GM23338 (cell line): Measurements from ENCODE around the gene RXFP2. TPM values are rescaled to one million over a fixed set of nuclear protein-coding genes. Genes with fewer than 3 reads are reported as not detected.

Source experiments
- ATAC-seq: fragments of 200-7000 bp; cut with Tn5 transposase; 3 replicates; pipeline ENCODE4 v1.9.1; 2020
- DNase-seq: peaks from one replicate; pipeline ENCODE4 v3.0.0-alpha.2; 2015; ENCODE audit warnings: low spot score
- H2AFZ ChIP-seq: fragments of 200-600 bp; sonication (generic); 2 replicates; pipeline ENCODE4 v1.8.0; 2016; ENCODE audit warnings: antibody characterized with exemption, mild to moderate bottlenecking, moderate library complexity
- H3F3A ChIP-seq: fragments of 200-600 bp; sonication (generic); replicated peaks from 2 replicates; pipeline ENCODE4 v1.8.0; 2017; ENCODE audit warnings: antibody characterized with exemption, mixed run types, low read depth
- H3K27ac ChIP-seq: fragments of 200-600 bp; sonication (generic); 2 replicates; pipeline ENCODE4 v1.6.1; 2016; ENCODE audit warnings: low read depth
- H3K27me3 ChIP-seq: fragments of 200-600 bp; sonication (generic); 2 replicates; pipeline ENCODE4 v1.8.0; 2016; ENCODE audit warnings: mild to moderate bottlenecking, mixed run types, moderate library complexity; ENCODE audit not compliant: insufficient read depth
- H3K36me3 ChIP-seq: fragments of 200-600 bp; sonication (generic); 2 replicates; pipeline ENCODE4 v1.8.0; 2016; ENCODE audit warnings: mild to moderate bottlenecking; ENCODE audit not compliant: insufficient read depth
- H3K4me1 ChIP-seq: fragments of 200-600 bp; sonication (generic); 2 replicates; pipeline ENCODE4 v1.8.0; 2016; ENCODE audit warnings: mild to moderate bottlenecking, moderate library complexity; ENCODE audit not compliant: insufficient read depth
- H3K4me2 ChIP-seq: fragments of 200-600 bp; sonication (generic); 2 replicates; pipeline ENCODE4 v1.7.1; 2017; ENCODE audit warnings: mixed run types
- H3K4me3 ChIP-seq: fragments of 200-600 bp; sonication (generic); 2 replicates; pipeline ENCODE4 v1.6.1; 2016; ENCODE audit warnings: mixed run types
- H3K79me2 ChIP-seq: fragments of 200-600 bp; sonication (generic); replicated peaks from 2 replicates; pipeline ENCODE4 v1.8.0; 2017; ENCODE audit warnings: mild to moderate bottlenecking; ENCODE audit not compliant: insufficient read depth
- H3K9me2 ChIP-seq: fragments of 200-600 bp; sonication (generic); 2 replicates; pipeline ENCODE4 v1.8.0; 2017; ENCODE audit not compliant: insufficient read depth
- H4K20me1 ChIP-seq: fragments of 200-600 bp; sonication (generic); replicated peaks from 2 replicates; pipeline ENCODE4 v1.8.0; 2017; ENCODE audit warnings: mild to moderate bottlenecking; ENCODE audit not compliant: insufficient read depth
- H3K27ac Mint-ChIP-seq: 2 replicates; pipeline ENCODE4 v1.8.0; 2020; ENCODE audit warnings: inconsistent platforms, mild to moderate bottlenecking, moderate library complexity, mixed read lengths
- H3K27me3 Mint-ChIP-seq: 3 replicates; pipeline ENCODE4 v1.8.0; 2022; ENCODE audit warnings: low read depth, mild to moderate bottlenecking, moderate library complexity, mixed read lengths, inconsistent platforms; ENCODE audit not compliant: insufficient read depth, poor library complexity
- H3K36me3 Mint-ChIP-seq: 3 replicates; pipeline ENCODE4 v1.8.0; 2021; ENCODE audit warnings: low read depth, mild to moderate bottlenecking, inconsistent platforms, moderate library complexity, mixed read lengths
- H3K4me1 Mint-ChIP-seq: 3 replicates; pipeline ENCODE4 v1.8.0; 2020; ENCODE audit warnings: mild to moderate bottlenecking, inconsistent platforms, mixed read lengths
- H3K4me3 Mint-ChIP-seq: 3 replicates; pipeline ENCODE4 v1.8.0; 2021; ENCODE audit warnings: moderate library complexity, mild to moderate bottlenecking, inconsistent platforms, mixed read lengths
- H3K9me3 Mint-ChIP-seq: 3 replicates; pipeline ENCODE4 v1.8.0; 2020; ENCODE audit warnings: moderate library complexity, mild to moderate bottlenecking, inconsistent platforms, mixed read lengths
- CREB1 ChIP-seq: fragments of 250-450 bp; sonication (Bioruptor Pico); IDR thresholded peaks from 2 replicates; pipeline ENCODE4 v1.5.0; 2020; ENCODE audit warnings: low read depth, mild to moderate bottlenecking, moderate library complexity
- EZH2 ChIP-seq: fragments of 200-600 bp; sonication (generic); IDR thresholded peaks from one replicate; pipeline ENCODE4 v1.8.0; 2017; ENCODE audit warnings: antibody characterized with exemption, mild to moderate bottlenecking, low read depth; ENCODE audit not compliant: unreplicated experiment
- REST ChIP-seq: IDR thresholded peaks from one replicate; pipeline ENCODE4 v1.6.1; 2018; ENCODE audit warnings: antibody characterized with exemption; ENCODE audit not compliant: unreplicated experiment
- polyA plus RNA-seq: library from polyadenylated mRNA; unstranded; fragments of >200 nt; fragmentation: Nextera tagmentation; extraction: Ambion mirVana; gene quantifications from 2 replicates; pipeline ENCODE4 v1.2.1, GENCODE V29; 2016
- total RNA-seq: library from RNA; depleted of rRNA; stranded (reverse); fragments of >200 nt; shearing (Covaris generic); gene quantifications from 2 replicates; pipeline ENCODE4 v1.2.3, GENCODE V29; 2014
- TF ChIP-seq, protein P1 (sequence below), 2 experiments: fragments of 200-600 bp in 1 of 2; sonication (generic) in 1 of 2; conservative IDR thresholded peaks; 2 replicates each; pipeline versions ENCODE4 v1.5.1 to v1.6.1; 2016 to 2017; ENCODE audit warnings: antibody characterized with exemption in 2 of 2, low read depth in 2 of 2, mild to moderate bottlenecking in 2 of 2, moderate library complexity in 1 of 2

RXFP2 gene
- total and polyA plus RNA-seq, 2 experiments from 2014 or later = not detected

GRCh38 chr13:31742097-31742734 is 2.9 kb downstream of the RXFP2 start:
- Mint-ChIP-seq H3K36me3 (no peaks in the 10 kb centered on the region), H3K9me3 (no peaks in the 10 kb centered on the region), H3K4me3 (no peak overlapping the region), H3K4me1 (peaks cover 7% of the 10 kb centered on the region), H3K27ac (no peak overlapping the region), H3K27me3 (no peaks in the 10 kb centered on the region)
- H3K9me2 ChIP-seq = no peaks in the 10 kb centered on the region
- H3K4me3 ChIP-seq = no peak overlapping the region
- peak; percentile 91 for ATAC-seq
- no peaks in the 10 kb centered on the region for H3K36me3 ChIP-seq
- H4K20me1 ChIP-seq = no peaks in the 10 kb centered on the region
- no peak overlapping the region for H3K4me2 ChIP-seq
- TF ChIP-seq REST (no peak), EZH2 (no peak), CREB1 (CRISPR knock-in tag) (no peak)
- TF ChIP-seq, protein P1, sequence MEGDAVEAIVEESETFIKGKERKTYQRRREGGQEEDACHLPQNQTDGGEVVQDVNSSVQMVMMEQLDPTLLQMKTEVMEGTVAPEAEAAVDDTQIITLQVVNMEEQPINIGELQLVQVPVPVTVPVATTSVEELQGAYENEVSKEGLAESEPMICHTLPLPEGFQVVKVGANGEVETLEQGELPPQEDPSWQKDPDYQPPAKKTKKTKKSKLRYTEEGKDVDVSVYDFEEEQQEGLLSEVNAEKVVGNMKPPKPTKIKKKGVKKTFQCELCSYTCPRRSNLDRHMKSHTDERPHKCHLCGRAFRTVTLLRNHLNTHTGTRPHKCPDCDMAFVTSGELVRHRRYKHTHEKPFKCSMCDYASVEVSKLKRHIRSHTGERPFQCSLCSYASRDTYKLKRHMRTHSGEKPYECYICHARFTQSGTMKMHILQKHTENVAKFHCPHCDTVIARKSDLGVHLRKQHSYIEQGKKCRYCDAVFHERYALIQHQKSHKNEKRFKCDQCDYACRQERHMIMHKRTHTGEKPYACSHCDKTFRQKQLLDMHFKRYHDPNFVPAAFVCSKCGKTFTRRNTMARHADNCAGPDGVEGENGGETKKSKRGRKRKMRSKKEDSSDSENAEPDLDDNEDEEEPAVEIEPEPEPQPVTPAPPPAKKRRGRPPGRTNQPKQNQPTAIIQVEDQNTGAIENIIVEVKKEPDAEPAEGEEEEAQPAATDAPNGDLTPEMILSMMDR (conservative IDR thresholded peaks at IDR 0.05; ENCODE audit: low read depth in 2 of 2) = peak; percentile 94 to 98
- no peaks in the 10 kb centered on the region for H3K27me3 ChIP-seq
- no peaks in the 10 kb centered on the region for H3K79me2 ChIP-seq
- no peaks in the 10 kb centered on the region for H3F3A ChIP-seq
- H2AFZ ChIP-seq = no peak overlapping the region
- no peaks in the 10 kb centered on the region for H3K4me1 ChIP-seq
- peak; percentile 87 for DNase-seq
- no peak overlapping the region for H3K27ac ChIP-seq

- H3K36me3 Mint-ChIP-seq = no peaks in the 10 kb centered on the region
These were observed 8.0 kb downstream of the RXFP2 start for GRCh38 chr13:31747291-31747690.

More at GRCh38 chr13:31747291-31747690, 8.0 kb downstream of the RXFP2 start:
- Mint-ChIP-seq H3K27ac (no peak overlapping the region), H3K27me3 (peaks cover 2% of the 10 kb centered on the region), H3K9me3 (no peaks in the 10 kb centered on the region), H3K4me3 (no peak overlapping the region), H3K4me1 (peaks cover 6% of the 10 kb centered on the region)
- DNase-seq (no peak), ATAC-seq (no peak)
- no peaks in the 10 kb centered on the region for H3K27me3 ChIP-seq
- H3K27ac ChIP-seq = no peak overlapping the region
- no peak overlapping the region for H3K4me3 ChIP-seq
- no peaks in the 10 kb centered on the region for H3F3A ChIP-seq
- H3K36me3 ChIP-seq = no peaks in the 10 kb centered on the region
- H4K20me1 ChIP-seq = no peaks in the 10 kb centered on the region
- H3K4me1 ChIP-seq = no peaks in the 10 kb centered on the region
- no peaks in the 10 kb centered on the region for H3K9me2 ChIP-seq
- H2AFZ ChIP-seq = no peak overlapping the region
- H3K79me2 ChIP-seq = no peaks in the 10 kb centered on the region
- TF ChIP-seq REST = no peak
- H3K4me2 ChIP-seq = no peak overlapping the region
